B cell (primary cell): Measurements from ENCODE around the gene FGF11. TPM values are rescaled to one million over a fixed set of nuclear protein-coding genes. Genes with fewer than 3 reads are reported as not detected.

Experiments
- ATAC-seq: fragments of 200-7000 bp; cut with Tn5 transposase; one replicate; pipeline ENCODE4 v1.10.0; 2021; ENCODE audit warnings: low read depth, mild to moderate bottlenecking, moderate number of reproducible peaks, moderate library complexity
- CTCF ChIA-PET: fragments of 350-600 bp; sonication (Branson Sonifier 250); formaldehyde crosslinking; loops from one replicate; lab custom pipeline; 2021; ENCODE audit warnings: antibody characterized with exemption, inconsistent platforms; lab: Charles Lee
- POLR2A ChIA-PET: fragments of 350-600 bp; sonication (Branson Sonifier 250); formaldehyde crosslinking; loops from one replicate; lab custom pipeline; 2021; ENCODE audit warnings: antibody characterized with exemption; lab: Charles Lee
- DNase-seq: peaks from one replicate; pipeline ENCODE4 v3.0.0; 2013
- H2AFZ ChIP-seq: 2 replicates; pipeline ENCODE4 v1.6.1; 2012; ENCODE audit warnings: mild to moderate bottlenecking, low read depth, low read length; ENCODE audit not compliant: insufficient read depth, poor library complexity, severe bottlenecking
- H3K27ac ChIP-seq, 2 donors: 1 replicate in 1 of 2; 2 replicates in 1 of 2; pipeline ENCODE4 v1.5.1; 2012 to 2013; ENCODE audit warnings: low read length in 2 of 2, mild to moderate bottlenecking in 2 of 2, moderate library complexity in 1 of 2
- H3K27me3 ChIP-seq, 4 experiments: fragments of 200-600 bp in 1 of 4; sonication (generic) in 1 of 4; replicated peaks in 1 of 4; 1 replicate in 2 of 4; 2 replicates in 2 of 4; pipeline versions ENCODE4 v1.6.1 to v1.7.0; 2013 to 2016; ENCODE audit warnings: low read length in 3 of 4, mild to moderate bottlenecking in 2 of 4, mixed read lengths in 1 of 4, moderate library complexity in 1 of 4; ENCODE audit not compliant: insufficient read depth in 4 of 4, control insufficient read depth in 3 of 4; ENCODE audit errors: control extremely low read depth in 1 of 4
- H3K36me3 ChIP-seq, 2 experiments: replicated peaks in 1 of 2; 1 replicate in 1 of 2; 2 replicates in 1 of 2; pipeline versions ENCODE4 v1.6.1 to v1.7.1; 2013; ENCODE audit warnings: low read length in 1 of 2; ENCODE audit not compliant: insufficient read depth in 2 of 2, control insufficient read depth in 1 of 2; ENCODE audit errors: control extremely low read depth in 1 of 2, extremely low read depth in 1 of 2
- H3K4me1 ChIP-seq, 2 donors: fragments of 200-600 bp in 1 of 2; sonication (generic) in 1 of 2; 1 replicate in 1 of 2; 2 replicates in 1 of 2; pipeline versions ENCODE4 v1.5.1 to v1.6.1; 2013 to 2017; ENCODE audit warnings: low read length in 2 of 2; ENCODE audit not compliant: control insufficient read depth in 2 of 2, insufficient read depth in 2 of 2
- H3K4me2 ChIP-seq: replicated peaks from 2 replicates; pipeline ENCODE3; 2012; ENCODE audit warnings: mild to moderate bottlenecking, low read depth, low read length; ENCODE audit not compliant: poor library complexity, severe bottlenecking
- H3K4me3 ChIP-seq, 5 experiments: fragments of 200-600 bp in 1 of 5; sonication (generic) in 1 of 5; 1 replicate in 3 of 5; 2 replicates in 2 of 5; pipeline versions ENCODE4 v1.5.1 to v1.7.0; 2011 to 2016; ENCODE audit warnings: low read length in 4 of 5, mild to moderate bottlenecking in 4 of 5, low read depth in 2 of 5, control low read depth in 1 of 5, moderate library complexity in 1 of 5; ENCODE audit not compliant: insufficient read depth in 1 of 5; ENCODE audit errors: control extremely low read depth in 1 of 5, extremely low read depth in 1 of 5
- H3K79me2 ChIP-seq: fragments of 200-600 bp; sonication (generic); one replicate; pipeline ENCODE4 v1.6.0; 2016; ENCODE audit warnings: low read length; ENCODE audit not compliant: control insufficient read depth, insufficient read depth
- H3K9ac ChIP-seq: fragments of 200-600 bp; sonication (generic); 2 replicates; pipeline ENCODE4 v1.6.1; 2017; ENCODE audit warnings: mild to moderate bottlenecking, low read length, moderate library complexity
- H3K9me3 ChIP-seq, 3 donors: one replicate each; pipeline versions ENCODE4 v1.6.1 to v1.7.1; 2013; ENCODE audit warnings: low read length in 2 of 3; ENCODE audit not compliant: control insufficient read depth in 2 of 3, insufficient read depth in 1 of 3; ENCODE audit errors: control extremely low read depth in 1 of 3
- H4K20me1 ChIP-seq: 2 replicates; pipeline ENCODE4 v1.6.0; 2012; ENCODE audit warnings: mild to moderate bottlenecking, low read length; ENCODE audit not compliant: insufficient read depth, control insufficient read depth, poor library complexity, severe bottlenecking
- H3K27ac Mint-ChIP-seq: one replicate; pipeline ENCODE4 v1.8.0; 2021; ENCODE audit warnings: mixed read lengths
- H3K27me3 Mint-ChIP-seq: one replicate; pipeline ENCODE4 v1.8.0; 2021; ENCODE audit warnings: mixed read lengths
- H3K4me1 Mint-ChIP-seq: one replicate; pipeline ENCODE4 v1.8.0; 2021; ENCODE audit warnings: mixed read lengths
- H3K4me3 Mint-ChIP-seq: one replicate; pipeline ENCODE4 v1.8.0; 2021; ENCODE audit warnings: mixed read lengths
- H3K9me3 Mint-ChIP-seq: one replicate; pipeline ENCODE4 v1.8.0; 2022; ENCODE audit warnings: mixed read lengths; ENCODE audit not compliant: insufficient read depth
- EZH2 ChIP-seq: IDR thresholded peaks from 2 replicates; pipeline ENCODE4 v1.6.1; 2012; ENCODE audit warnings: borderline replicate concordance, low read depth, mild to moderate bottlenecking, moderate library complexity, low read length; ENCODE audit not compliant: insufficient read depth, poor library complexity, severe bottlenecking
- WGBS: methylation state at CpG from one replicate; pipeline ENCODE4 v1.1.5; 2013; ENCODE audit warnings: missing lambda C conversion rate; ENCODE audit not compliant: insufficient coverage; 5-methylcytosine and 5-hydroxymethylcytosine counted together
- intact Hi-C: fragments of 100-400 bp; cut with micrococcal nuclease; formaldehyde crosslinking; loops from one replicate; pipeline ENCODE4 v1.10.0; 2022
- polyA plus RNA-seq: library from polyadenylated mRNA; depleted of rRNA; stranded (reverse); fragments of >200 nt; gene quantifications from 2 replicates; pipeline ENCODE4 v1.2.3, GENCODE V29; 2012
- total RNA-seq, 2 donors: library from RNA; stranded (reverse); fragments of 120-200 nt in 1 of 2; gene quantifications; 1 replicate in 1 of 2; 2 replicates in 1 of 2; pipeline versions ENCODE4 v1.2.3 to v1.2.4, GENCODE V29; 2013 to 2022
- TF ChIP-seq, protein P1 (sequence below): fragments of 200-600 bp; IDR thresholded peaks from one replicate; pipeline ENCODE4 v1.8.0; 2022; ENCODE audit warnings: antibody characterized with exemption, mild to moderate bottlenecking

Gene FGF11
- total and polyA plus RNA-seq, 2 donors (not counting 1 experiment from before 2014, with no cell fraction given), result 2.7 to 4.6 TPM

DNA sequence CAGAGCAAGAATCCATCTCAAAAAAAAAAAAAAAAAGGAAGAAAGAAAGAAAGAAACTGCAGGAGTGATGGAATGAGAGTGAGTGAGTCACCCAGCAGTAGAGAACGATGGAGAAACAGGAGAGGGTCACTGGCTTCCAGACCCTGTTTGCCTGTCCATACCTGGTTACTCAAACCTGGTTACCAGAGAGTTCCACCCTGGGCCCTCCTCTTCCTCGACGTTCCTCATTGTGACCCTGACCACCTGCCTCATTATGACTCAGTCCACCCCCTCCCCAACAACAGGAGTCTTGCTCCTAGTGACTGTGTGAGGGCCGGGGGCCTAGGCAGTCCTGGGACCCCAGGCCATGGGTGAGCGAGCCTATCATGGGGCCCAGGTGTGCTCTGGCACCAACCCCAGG, 10.8 kb upstream of the FGF11 start, which contains the start of gene SPEM3:
SPEM3 (plus strand) TSS at position 301 of the 400 bp plus-strand sequence; CDS start at position 347, 46 bp downstream.
- TF ChIP-seq, protein P1, sequence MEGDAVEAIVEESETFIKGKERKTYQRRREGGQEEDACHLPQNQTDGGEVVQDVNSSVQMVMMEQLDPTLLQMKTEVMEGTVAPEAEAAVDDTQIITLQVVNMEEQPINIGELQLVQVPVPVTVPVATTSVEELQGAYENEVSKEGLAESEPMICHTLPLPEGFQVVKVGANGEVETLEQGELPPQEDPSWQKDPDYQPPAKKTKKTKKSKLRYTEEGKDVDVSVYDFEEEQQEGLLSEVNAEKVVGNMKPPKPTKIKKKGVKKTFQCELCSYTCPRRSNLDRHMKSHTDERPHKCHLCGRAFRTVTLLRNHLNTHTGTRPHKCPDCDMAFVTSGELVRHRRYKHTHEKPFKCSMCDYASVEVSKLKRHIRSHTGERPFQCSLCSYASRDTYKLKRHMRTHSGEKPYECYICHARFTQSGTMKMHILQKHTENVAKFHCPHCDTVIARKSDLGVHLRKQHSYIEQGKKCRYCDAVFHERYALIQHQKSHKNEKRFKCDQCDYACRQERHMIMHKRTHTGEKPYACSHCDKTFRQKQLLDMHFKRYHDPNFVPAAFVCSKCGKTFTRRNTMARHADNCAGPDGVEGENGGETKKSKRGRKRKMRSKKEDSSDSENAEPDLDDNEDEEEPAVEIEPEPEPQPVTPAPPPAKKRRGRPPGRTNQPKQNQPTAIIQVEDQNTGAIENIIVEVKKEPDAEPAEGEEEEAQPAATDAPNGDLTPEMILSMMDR, result no peak
- TF ChIP-seq EZH2, result no peak
- ChIA-PET CTCF (interaction anchor here (1.0 kb wide), 1 partner anchor 12 kb away, joined by 3 read pairs; no protein-coding TSS in a partner anchor), POLR2A (no interaction called here)
- H3K9me3 Mint-ChIP-seq, result no peaks in the 10 kb centered on the region
- H4K20me1 ChIP-seq, result no peaks in the 10 kb centered on the region
- no peaks in the 10 kb centered on the region for H3K4me1 ChIP-seq
- H3K4me1 Mint-ChIP-seq, result no peaks in the 10 kb centered on the region
- no peak within 1 kb of the TSS for H3K4me3 ChIP-seq
- H3K9me3 ChIP-seq, result no peaks in the 10 kb centered on the region
- H3K36me3 ChIP-seq, result no peaks in the 10 kb centered on the region
- ATAC-seq (no peak), DNase-seq (no peak)
- H3K27me3 Mint-ChIP-seq, result peaks cover 4% of the 10 kb centered on the region
- no peak within 1 kb of the TSS for H3K27ac ChIP-seq
- no peak within 1 kb of the TSS for H2AFZ ChIP-seq
- no peaks in the 10 kb centered on the region for H3K79me2 ChIP-seq
- no peak within 1 kb of the TSS for H3K9ac ChIP-seq
- WGBS, result 86% methylated on average over 4 of the region's 5 CpGs
- no peak within 1 kb of the TSS for H3K4me3 Mint-ChIP-seq
- no peak within 1 kb of the TSS for H3K27ac Mint-ChIP-seq
- no peak within 1 kb of the TSS for H3K4me2 ChIP-seq
- intact Hi-C loops, result no loop called here
- H3K27me3 ChIP-seq, result peaks cover 0 to 3% (median 0%) of the 10 kb centered on the region in 4 experiments

DNA sequence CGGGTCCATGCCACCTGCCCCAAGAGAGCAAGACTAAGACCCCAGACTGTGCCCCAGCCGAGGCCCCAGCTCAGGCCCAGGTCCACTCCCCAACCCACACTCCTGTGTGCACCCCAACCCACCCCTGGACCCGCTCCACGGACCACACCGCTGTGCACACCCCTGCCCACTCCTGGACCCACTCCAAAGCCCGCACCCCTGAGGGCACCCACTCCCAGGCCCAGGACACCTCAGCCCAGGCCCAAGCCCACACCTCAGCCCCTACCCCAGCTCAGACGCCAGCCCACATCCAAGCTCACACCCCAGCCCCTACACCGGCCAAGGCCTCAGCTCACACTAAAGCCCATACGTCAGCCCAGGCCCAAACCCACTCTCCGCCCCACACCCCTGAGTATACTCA, 9.6 kb upstream of the FGF11 start:
- no peaks in the 10 kb centered on the region for H3K4me1 ChIP-seq
- POLR2A ChIA-PET, result interaction anchor here (0.7 kb wide), 1 partner anchor 14 kb away, joined by 4 read pairs; no protein-coding TSS in a partner anchor
- CTCF ChIA-PET, result no interaction called here
- H3K9ac ChIP-seq, result no peak overlapping the region
- ATAC-seq (no peak), DNase-seq (no peak)
- H3K27me3 ChIP-seq, result peaks cover 0 to 3% (median 0%) of the 10 kb centered on the region in 4 experiments
- intact Hi-C loops, result no loop called here
- Mint-ChIP-seq H3K9me3 (no peaks in the 10 kb centered on the region), H3K4me3 (no peak overlapping the region), H3K27ac (no peak overlapping the region), H3K27me3 (peaks cover 4% of the 10 kb centered on the region), H3K4me1 (no peaks in the 10 kb centered on the region)
- no peaks in the 10 kb centered on the region for H3K79me2 ChIP-seq
- no peak overlapping the region for H3K4me2 ChIP-seq
- H3K9me3 ChIP-seq, result no peaks in the 10 kb centered on the region
- WGBS, result 91% methylated on average over 10 of the region's 10 CpGs
- no peak overlapping the region for H3K27ac ChIP-seq
- H2AFZ ChIP-seq, result no peak overlapping the region
- no peak for TF ChIP-seq EZH2
- TF ChIP-seq, protein P1, result no peak
- H3K36me3 ChIP-seq, result no peaks in the 10 kb centered on the region
- H4K20me1 ChIP-seq, result no peaks in the 10 kb centered on the region
- no peak overlapping the region for H3K4me3 ChIP-seq
